GM12875 (cell line): ENCODE measurements around the gene LHPP.

Experiments used
- H3K4me3 ChIP-seq: one replicate; pipeline ENCODE4 v1.5.1; 2011; ENCODE audit warnings: low read depth, low read length, control low read depth
- TF ChIP-seq, protein P1 (sequence below): IDR thresholded peaks from 2 replicates; pipeline ENCODE4 v1.5.1; 2011; ENCODE audit warnings: low read depth, mild to moderate bottlenecking, control low read depth, inconsistent platforms, low read length, moderate library complexity, borderline replicate concordance; ENCODE audit not compliant: insufficient read depth

LHPP gene

DNA sequence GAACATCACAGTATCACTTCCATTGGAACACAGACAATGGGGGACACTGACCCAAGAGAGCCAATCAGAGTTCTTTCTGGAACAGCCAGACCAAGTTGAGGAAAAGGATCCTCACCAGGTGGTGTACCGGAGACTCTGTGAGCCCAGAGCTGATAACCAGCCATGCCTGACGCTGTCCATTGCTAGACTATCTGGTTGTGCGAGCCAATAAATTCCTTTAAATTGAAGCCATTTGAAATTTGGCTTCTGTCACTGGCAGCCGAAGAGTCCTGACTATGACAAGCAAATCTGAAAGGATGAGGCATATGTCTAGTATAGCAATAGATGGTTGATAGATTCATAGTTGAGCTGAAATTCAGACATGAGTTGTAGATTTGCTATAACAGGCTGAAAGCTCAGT lies 3.1 kb upstream of the LHPP start:
- TF ChIP-seq, protein P1, sequence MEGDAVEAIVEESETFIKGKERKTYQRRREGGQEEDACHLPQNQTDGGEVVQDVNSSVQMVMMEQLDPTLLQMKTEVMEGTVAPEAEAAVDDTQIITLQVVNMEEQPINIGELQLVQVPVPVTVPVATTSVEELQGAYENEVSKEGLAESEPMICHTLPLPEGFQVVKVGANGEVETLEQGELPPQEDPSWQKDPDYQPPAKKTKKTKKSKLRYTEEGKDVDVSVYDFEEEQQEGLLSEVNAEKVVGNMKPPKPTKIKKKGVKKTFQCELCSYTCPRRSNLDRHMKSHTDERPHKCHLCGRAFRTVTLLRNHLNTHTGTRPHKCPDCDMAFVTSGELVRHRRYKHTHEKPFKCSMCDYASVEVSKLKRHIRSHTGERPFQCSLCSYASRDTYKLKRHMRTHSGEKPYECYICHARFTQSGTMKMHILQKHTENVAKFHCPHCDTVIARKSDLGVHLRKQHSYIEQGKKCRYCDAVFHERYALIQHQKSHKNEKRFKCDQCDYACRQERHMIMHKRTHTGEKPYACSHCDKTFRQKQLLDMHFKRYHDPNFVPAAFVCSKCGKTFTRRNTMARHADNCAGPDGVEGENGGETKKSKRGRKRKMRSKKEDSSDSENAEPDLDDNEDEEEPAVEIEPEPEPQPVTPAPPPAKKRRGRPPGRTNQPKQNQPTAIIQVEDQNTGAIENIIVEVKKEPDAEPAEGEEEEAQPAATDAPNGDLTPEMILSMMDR, result no peak
- no peak overlapping the region for H3K4me3 ChIP-seq

DNA sequence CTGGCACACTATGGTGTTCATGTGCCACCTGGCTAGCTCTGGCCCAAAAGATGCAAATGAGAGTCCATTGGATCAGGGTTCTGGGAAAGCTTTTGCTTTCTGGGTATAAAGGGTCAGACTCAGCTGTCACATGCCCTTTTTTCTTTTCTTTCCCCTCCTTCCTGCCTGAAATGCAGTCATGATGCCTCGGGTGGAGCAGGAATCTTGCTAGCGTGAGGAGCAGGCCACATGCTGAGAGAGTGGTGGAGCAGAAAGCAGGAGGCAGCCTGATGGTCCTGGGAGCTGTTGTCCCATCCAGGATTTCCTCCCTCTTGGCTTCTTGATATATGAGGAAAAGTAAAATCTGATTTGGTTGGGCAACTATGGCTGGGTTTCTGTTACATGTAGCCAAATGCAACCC lies 2.7 kb upstream of the LHPP start:
- TF ChIP-seq, protein P1, result no peak
- H3K4me3 ChIP-seq, result no peak overlapping the region

DNA sequence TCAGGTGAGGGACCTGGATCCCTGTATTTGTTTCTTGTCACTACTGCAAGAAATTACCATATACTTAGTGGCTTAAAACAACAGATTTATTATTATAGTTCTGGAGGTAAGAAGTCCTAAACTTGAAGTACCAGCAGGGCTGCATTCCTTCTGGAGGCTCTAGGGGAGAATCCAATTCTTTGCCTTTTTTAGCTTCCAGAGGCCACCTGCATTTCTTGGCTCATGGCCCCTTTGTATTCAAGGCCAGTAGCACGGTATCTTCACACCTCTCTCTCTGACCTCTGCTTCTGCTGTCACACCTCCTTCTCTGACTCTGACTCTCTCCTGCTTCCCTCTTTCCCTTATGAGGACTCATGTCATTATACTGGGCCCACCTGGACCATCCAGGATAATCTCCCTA lies 2.2 kb upstream of the LHPP start:
- no peak overlapping the region for H3K4me3 ChIP-seq
- TF ChIP-seq, protein P1, result no peak

DNA sequence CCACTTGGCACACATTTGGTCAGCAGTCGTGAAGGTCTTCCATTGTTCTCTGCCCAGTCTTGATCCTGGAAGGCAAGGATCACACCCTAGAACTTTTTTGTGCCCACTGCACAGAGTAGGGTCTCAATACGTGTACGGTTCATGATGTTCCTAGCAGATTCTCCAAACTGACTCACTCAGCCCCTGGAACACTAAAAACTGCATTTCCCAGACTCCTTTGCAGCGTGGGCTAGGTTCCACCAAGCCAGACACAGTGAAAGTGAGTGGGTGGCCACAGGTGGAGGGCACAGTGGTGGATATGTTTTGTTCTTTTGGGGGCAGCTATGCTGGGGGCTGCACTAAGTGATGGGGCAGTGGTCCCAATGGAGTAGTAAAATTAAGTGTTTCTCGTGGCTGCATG lies 1.5 kb upstream of the LHPP start:
- H3K4me3 ChIP-seq, result no peak overlapping the region
- TF ChIP-seq, protein P1, result no peak

DNA sequence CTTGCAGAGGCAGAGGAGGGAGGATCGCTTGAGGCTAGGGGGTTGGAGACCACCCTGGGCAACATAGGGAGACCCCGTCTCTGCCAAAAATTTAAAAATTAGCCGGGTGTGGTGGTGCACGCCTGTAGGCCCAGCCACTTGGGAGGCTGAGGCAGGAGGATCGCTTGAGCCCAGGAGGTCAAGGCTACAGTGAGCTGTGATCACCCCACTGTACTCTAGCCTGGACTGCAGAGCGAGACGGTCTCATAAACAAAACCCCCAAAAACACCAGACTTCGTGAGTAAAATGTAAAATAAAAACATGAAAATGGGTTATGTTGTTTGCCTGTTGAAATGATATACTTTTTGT lies 699 bp downstream of the LHPP start:
- peak overlapping the region; percentile 74 for H3K4me3 ChIP-seq
- TF ChIP-seq, protein P1, result no peak

DNA sequence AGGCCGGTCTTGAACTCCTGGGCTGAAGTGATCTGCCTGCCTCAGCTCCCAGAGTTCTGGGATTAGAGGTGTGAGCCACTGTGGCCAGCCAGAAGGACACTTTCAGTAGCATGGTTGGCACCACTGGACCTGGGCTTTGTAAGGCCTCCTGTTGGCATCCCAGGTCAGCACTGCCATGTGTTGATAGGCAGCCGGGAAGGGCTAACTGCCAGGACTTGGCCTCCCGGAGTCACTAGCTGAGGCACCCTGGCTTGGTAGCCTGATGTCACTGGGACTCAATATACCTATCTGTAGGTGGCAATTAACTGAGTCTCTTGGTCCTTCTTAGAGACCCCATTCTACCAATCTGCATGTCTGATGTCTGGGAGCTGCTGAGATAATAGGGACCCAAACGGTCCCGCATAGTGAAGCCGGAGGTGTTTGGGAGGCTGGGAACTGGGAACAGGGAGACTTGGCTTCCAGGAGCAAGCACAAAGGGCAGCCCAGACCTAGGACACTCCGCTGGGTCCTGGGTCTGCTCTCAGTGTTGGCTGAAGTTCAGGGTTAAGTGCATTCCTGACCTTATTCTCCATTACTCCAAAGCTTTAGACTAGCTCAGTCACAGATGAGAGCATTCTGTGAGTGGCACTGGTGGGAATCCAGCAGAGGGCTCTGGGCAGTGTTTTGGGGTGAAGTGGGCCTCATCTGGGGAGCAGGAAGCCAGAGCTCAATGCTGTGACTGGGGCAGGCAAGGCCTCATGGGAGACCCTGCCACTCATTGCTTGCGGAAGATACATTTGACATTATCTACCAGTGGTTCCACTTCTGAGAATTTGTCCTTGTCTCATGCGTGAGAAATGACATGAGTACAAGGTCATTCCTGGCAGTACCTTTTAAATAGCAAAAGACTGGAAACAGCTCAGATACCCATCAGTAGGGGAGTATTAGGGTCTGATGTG lies 2.7 kb downstream of the LHPP start:
- no peak overlapping the region for H3K4me3 ChIP-seq
- TF ChIP-seq, protein P1, result no peak
